AG04449 (cell line): ENCODE results near the gene BBS1.

Experiments used
- CTCF ChIA-PET: fragments of 350-600 bp; formaldehyde crosslinking; extraction: SDS; loops from one replicate; lab custom pipeline; 2021; ENCODE audit warnings: antibody characterized with exemption; lab: Yijun Ruan, JAX
- POLR2A ChIA-PET: fragments of 400-600, 350-600 bp; formaldehyde crosslinking; extraction: SDS; loops from one replicate; lab custom pipeline; 2020; ENCODE audit warnings: antibody characterized with exemption, inconsistent platforms; lab: Yijun Ruan, JAX
- DNase-seq: peaks from one replicate; pipeline ENCODE4 v3.0.0-alpha.2; 2010; ENCODE audit warnings: low read depth, low spot score
- H3K4me3 ChIP-seq: 2 replicates; pipeline ENCODE4 v1.5.1; 2011; ENCODE audit warnings: low read depth, mild to moderate bottlenecking, control low read depth, low read length
- TF ChIP-seq, protein P1 (sequence below): IDR thresholded peaks from one replicate; pipeline ENCODE4 v1.5.1; 2011; ENCODE audit warnings: mild to moderate bottlenecking, moderate library complexity, low read length, control low read depth, inconsistent platforms; ENCODE audit not compliant: insufficient read depth; ENCODE audit errors: missing control alignments

BBS1 gene

DNA sequence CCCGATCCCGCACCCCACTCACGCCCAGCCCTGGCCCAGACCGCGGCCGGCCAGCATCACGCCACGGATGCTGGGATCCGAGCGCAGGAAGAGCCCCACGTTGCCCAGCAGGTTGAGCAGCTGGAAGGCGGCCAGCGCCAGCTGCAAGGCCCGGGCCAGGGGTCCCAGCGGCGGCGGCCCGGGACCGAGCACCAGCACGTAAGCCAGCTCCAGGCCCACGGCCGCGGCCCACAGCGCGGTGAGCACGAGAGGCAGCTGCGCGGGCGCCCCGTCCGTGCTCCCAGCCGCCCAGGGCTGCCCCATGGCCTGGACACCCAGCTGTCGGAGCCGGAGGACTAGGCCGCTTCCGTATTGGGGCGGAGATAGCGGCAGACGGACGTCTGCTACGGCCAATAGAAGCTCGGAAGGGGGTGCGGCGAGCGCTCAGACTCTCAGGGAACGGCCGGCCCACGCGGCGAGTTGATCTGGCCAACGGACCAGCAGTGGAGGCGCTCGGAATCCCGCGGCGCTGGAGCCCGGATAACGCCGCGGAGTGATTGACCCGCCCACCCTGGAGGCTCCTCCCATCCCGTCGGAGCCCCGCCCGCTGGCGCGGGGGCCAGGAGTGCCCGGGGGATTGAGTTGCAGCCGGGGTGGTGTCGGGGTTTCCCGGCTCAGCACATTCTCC, 35.4 kb downstream of the BBS1 start, which contains the start of gene ZDHHC24:
TSS of gene ZDHHC24 (minus strand) at position 348 of the 667 bp plus-strand sequence. CDS start at position 303, 45 bp downstream.
- DNase-seq, result peak; percentile 79
- POLR2A ChIA-PET, result interaction anchor here (0.6 to 1.9 kb wide), 6 partner anchors 16 to 132 kb away, joined by 3 to 11 read pairs (median 3); partner anchors contain the start of genes BBS1, CTSF and RBM4B
- CTCF ChIA-PET, result interaction anchor here (0.8 to 1.6 kb wide), 6 partner anchors 10 to 149 kb away, joined by 4 to 9 read pairs (median 6); partner anchors contain the start of genes CCDC87, CCS and RBM4B
- TF ChIP-seq, protein P1, sequence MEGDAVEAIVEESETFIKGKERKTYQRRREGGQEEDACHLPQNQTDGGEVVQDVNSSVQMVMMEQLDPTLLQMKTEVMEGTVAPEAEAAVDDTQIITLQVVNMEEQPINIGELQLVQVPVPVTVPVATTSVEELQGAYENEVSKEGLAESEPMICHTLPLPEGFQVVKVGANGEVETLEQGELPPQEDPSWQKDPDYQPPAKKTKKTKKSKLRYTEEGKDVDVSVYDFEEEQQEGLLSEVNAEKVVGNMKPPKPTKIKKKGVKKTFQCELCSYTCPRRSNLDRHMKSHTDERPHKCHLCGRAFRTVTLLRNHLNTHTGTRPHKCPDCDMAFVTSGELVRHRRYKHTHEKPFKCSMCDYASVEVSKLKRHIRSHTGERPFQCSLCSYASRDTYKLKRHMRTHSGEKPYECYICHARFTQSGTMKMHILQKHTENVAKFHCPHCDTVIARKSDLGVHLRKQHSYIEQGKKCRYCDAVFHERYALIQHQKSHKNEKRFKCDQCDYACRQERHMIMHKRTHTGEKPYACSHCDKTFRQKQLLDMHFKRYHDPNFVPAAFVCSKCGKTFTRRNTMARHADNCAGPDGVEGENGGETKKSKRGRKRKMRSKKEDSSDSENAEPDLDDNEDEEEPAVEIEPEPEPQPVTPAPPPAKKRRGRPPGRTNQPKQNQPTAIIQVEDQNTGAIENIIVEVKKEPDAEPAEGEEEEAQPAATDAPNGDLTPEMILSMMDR, result no peak
- peak within 1 kb of the TSS; percentile 79 for H3K4me3 ChIP-seq

DNA sequence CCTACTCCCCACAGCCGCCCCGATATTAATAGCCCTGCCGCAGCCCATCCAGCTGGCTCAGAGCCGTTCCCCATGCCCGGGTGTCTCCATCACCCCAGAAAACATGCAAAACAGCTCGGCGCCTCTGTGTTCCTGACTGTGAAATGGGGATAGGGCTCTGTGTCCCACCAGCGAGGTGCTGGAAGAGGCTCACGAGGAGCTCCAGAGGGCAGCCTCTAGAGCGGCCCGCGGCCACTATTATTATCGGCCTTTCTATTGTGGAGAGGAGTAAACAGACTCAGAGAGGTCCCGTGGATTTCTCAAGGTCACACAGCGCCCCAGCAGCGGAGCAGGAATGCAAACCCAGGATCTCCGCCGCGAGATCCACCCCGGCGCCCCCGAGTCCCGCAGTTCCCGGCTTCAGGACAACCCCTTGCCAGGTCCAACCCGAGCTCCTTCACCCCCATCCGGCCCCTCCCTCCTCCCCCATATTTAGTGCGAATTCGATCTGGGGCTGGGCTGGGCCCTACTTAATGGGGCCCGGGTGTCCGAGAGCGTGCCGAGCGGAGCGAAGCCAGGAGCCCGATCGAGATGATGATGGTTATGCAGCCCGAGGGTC, 36.0 kb downstream of the BBS1 start, which contains the start of gene ACTN3:
TSS of gene ACTN3 (plus strand) at position 536 of the 598 bp plus-strand sequence. CDS start at position 571, 35 bp downstream.
- CTCF ChIA-PET, result interaction anchor here (0.8 to 1.6 kb wide), 6 partner anchors 11 to 149 kb away, joined by 4 to 9 read pairs (median 6); partner anchors contain the start of genes CCDC87, CCS and RBM4B
- POLR2A ChIA-PET, result interaction anchor here (0.6 to 1.9 kb wide), 6 partner anchors 16 to 132 kb away, joined by 3 to 11 read pairs (median 3); partner anchors contain the start of genes BBS1, CTSF and RBM4B
- peak within 1 kb of the TSS; percentile 79 for H3K4me3 ChIP-seq
- TF ChIP-seq, protein P1, result no peak
- no peak for DNase-seq

DNA sequence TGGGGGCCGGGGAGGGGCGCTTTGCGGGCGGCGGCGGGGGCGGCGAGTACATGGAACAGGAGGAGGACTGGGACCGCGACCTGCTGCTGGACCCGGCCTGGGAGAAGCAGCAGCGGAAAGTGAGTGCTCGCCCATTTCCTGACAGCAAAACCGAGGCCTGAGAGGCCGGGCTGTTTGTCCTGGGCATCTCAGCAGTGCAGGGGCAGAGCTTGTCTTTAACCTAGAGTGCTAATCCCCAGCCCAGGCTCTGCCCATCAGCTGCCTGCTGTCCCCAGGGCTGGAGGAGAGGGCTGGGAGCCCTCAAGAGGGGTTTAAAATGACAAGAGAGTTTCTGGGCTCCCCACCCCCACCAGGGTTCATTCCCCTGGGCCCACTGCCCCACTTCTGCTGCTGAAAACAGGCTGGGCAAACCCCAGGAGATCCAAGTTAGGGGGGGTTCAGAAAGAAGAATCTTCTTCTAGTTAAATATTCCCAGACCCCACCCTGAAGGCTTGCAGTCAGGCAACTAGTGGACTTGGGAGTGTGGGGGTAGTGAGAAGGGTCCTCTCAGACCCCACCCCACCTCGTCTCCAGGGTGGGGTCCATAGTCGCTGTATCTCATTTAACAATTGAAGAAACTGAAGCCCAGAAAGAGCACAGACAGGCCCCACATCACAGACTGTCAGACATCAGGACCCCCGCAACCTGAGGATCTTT, 36.7 kb downstream of the BBS1 start:
- DNase-seq, result no peak
- ChIA-PET CTCF (interaction anchor here (1.0 to 1.5 kb wide), 3 partner anchors 138 to 148 kb away, joined by 4 to 7 read pairs (median 5); no protein-coding TSS in a partner anchor), POLR2A (interaction anchor here (1.9 kb wide), 1 partner anchor 131 kb away, joined by 11 read pairs; the partner anchor contains the start of gene RBM4B)
- TF ChIP-seq, protein P1, result no peak
- H3K4me3 ChIP-seq, result no peak overlapping the region

DNA sequence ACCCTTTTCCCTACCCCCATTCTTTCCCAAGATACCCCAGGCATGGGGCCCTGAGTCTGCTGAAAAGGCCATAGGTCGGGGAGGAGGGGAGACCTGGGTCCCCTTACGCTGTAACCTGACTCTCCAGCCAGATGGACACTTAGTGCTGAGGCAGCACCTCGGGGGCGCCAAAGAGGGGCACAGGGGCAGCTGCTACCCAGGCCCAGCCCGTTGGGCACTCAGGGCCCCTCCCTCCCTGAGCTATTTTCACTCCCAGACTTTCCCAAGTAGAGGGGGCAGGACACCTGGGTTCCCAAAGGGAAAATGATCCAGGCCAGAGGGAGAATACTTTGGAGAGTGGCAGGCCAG, 37.2 kb downstream of the BBS1 start:
- CTCF ChIA-PET, result no interaction called here
- TF ChIP-seq, protein P1, result no peak
- POLR2A ChIA-PET, result no interaction called here

DNA sequence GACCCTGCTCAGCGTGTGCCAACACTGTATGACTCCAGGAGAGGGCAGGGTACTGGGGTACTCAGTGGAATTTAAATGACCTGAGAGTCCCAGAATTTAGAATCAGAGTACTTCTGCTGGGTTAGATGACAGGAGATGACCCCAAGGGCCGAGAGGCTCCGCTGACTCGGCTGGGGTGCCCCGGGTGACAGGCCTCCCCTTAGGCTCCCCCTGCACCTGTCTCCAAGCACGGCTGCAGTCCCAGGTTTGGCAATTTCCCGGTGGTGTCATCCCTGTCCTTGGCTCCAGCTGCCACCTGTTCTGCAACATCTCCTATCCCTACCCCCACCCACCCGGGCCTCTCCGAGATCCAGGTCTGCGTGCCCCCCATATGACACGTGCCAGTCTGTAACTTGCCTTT, 37.6 kb downstream of the BBS1 start:
- CTCF ChIA-PET, result interaction anchor here (1.2 kb wide), 1 partner anchor 19 kb away, joined by 3 read pairs; no protein-coding TSS in a partner anchor
- TF ChIP-seq, protein P1, result no peak
- DNase-seq, result no peak

More for the DNA sequence above, 37.2 kb downstream of the BBS1 start:
- no peak for DNase-seq
- H3K4me3 ChIP-seq, result no peak overlapping the region

More for the DNA sequence above, 37.6 kb downstream of the BBS1 start:
- POLR2A ChIA-PET, result no interaction called here
- no peak overlapping the region for H3K4me3 ChIP-seq
